OCI-LY7 (cell line): ENCODE data around the gene EIF4B.

Experiments used
- EZH2phosphoT487 ChIP-seq: fragments of 200-600 bp; sonication (generic); IDR thresholded peaks from 2 replicates; pipeline ENCODE4 v1.6.1; 2018; ENCODE audit warnings: low read depth, borderline replicate concordance, mild to moderate bottlenecking, mixed run types, antibody characterized with exemption, low read length, moderate library complexity, mixed read lengths
- TF ChIP-seq, protein P1 (sequence below): fragments of 200-600 bp; sonication (generic); conservative IDR thresholded peaks from 2 replicates; pipeline ENCODE4 v1.5.1; 2014; ENCODE audit warnings: mild to moderate bottlenecking, antibody characterized with exemption, low read length, moderate library complexity, mixed read lengths

DNA sequence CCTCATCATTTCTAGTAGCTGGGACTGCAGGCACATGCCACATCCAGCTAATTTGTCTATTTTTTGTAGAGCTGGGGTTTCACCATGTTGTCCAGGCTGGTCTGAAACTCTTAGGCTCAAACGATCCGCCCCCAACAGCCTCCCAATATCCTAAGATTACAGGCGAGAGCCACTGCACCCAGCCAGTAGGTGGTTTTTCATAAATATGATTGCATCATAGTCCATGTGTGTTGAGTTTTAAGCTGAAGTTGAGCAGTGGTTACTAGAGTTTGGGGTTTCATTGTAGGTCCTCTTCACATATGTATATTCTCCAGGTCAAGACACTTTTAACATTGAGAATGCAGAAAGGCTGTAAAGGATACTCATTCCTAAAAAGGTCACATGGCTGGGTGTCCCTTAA, 30.5 kb downstream of the EIF4B start:
- TF ChIP-seq, protein P1, sequence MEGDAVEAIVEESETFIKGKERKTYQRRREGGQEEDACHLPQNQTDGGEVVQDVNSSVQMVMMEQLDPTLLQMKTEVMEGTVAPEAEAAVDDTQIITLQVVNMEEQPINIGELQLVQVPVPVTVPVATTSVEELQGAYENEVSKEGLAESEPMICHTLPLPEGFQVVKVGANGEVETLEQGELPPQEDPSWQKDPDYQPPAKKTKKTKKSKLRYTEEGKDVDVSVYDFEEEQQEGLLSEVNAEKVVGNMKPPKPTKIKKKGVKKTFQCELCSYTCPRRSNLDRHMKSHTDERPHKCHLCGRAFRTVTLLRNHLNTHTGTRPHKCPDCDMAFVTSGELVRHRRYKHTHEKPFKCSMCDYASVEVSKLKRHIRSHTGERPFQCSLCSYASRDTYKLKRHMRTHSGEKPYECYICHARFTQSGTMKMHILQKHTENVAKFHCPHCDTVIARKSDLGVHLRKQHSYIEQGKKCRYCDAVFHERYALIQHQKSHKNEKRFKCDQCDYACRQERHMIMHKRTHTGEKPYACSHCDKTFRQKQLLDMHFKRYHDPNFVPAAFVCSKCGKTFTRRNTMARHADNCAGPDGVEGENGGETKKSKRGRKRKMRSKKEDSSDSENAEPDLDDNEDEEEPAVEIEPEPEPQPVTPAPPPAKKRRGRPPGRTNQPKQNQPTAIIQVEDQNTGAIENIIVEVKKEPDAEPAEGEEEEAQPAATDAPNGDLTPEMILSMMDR, result no peak
- TF ChIP-seq EZH2phosphoT487, result no peak
